Activated CD8-positive, alpha-beta memory T cell treated with anti-CD3 and anti-CD28 coated beads for 4 hours (primary cell): ENCODE measurements around the gene PGBD5.
"Not testable (repeated sequence)": the region's sequence is repeated elsewhere in the genome, so short reads cannot be mapped to it uniquely, and the experiment has no call there.

Experiments
- DNase-seq, 2 donors: peaks; one replicate each; pipeline ENCODE4 v3.0.0-alpha.2; 2020; ENCODE audit warnings: low read depth in 2 of 2

Gene PGBD5

GRCh38 chr1:230426246-230427093, at the start of gene PGBD5:
TSS of gene PGBD5 (minus strand) at chr1:230426332. CDS start at chr1:230425928, 404 bp downstream.
- no peak for DNase-seq

- not testable (repeated sequence) for DNase-seq
Measured at GRCh38 chr1:230474924-230475323, 48.8 kb upstream of the PGBD5 start.

- DNase-seq: not testable (repeated sequence)
Measured at GRCh38 chr1:230470750-230471149, 44.6 kb upstream of the PGBD5 start.

- DNase-seq: no peak
Measured at GRCh38 chr1:230469271-230469670, 43.1 kb upstream of the PGBD5 start.

GRCh38 chr1:230465691-230466090, 39.6 kb upstream of the PGBD5 start:
- no peak for DNase-seq

- DNase-seq: no peak
Measured at GRCh38 chr1:230464671-230465070, 38.5 kb upstream of the PGBD5 start.

GRCh38 chr1:230463760-230464159, 37.6 kb upstream of the PGBD5 start:
- no peak for DNase-seq

GRCh38 chr1:230463326-230463725, 37.2 kb upstream of the PGBD5 start:
- no peak for DNase-seq

GRCh38 chr1:230459465-230459864, 33.3 kb upstream of the PGBD5 start:
- DNase-seq: no peak

- no peak for DNase-seq
Measured at GRCh38 chr1:230458509-230458908, 32.4 kb upstream of the PGBD5 start.

GRCh38 chr1:230456478-230456877, 30.3 kb upstream of the PGBD5 start:
- DNase-seq: no peak

GRCh38 chr1:230455291-230455690, 29.2 kb upstream of the PGBD5 start:
- DNase-seq: no peak

- DNase-seq: no peak
Measured at GRCh38 chr1:230453377-230453776, 27.2 kb upstream of the PGBD5 start.

GRCh38 chr1:230441183-230442029, 15.3 kb upstream of the PGBD5 start:
- DNase-seq: no peak

GRCh38 chr1:230435108-230435507, 9.0 kb upstream of the PGBD5 start:
- DNase-seq: no peak

- no peak for DNase-seq
Measured at GRCh38 chr1:230431527-230431926, 5.4 kb upstream of the PGBD5 start.

- no peak for DNase-seq
Measured at GRCh38 chr1:230430499-230430898, 4.4 kb upstream of the PGBD5 start.

GRCh38 chr1:230429067-230429735, 3.1 kb upstream of the PGBD5 start:
- DNase-seq: no peak

GRCh38 chr1:230427981-230428380, 1.8 kb upstream of the PGBD5 start:
- no peak for DNase-seq

GRCh38 chr1:230427094-230427876, 1.2 kb upstream of the PGBD5 start:
- no peak for DNase-seq
